ENCODE data around the gene FBXO9.

Gene FBXO9

GRCh38 chr6:53136000-53136609 lies 70.9 kb downstream of the FBXO9 start:
- DNase-seq (ENCODE audit: low read depth) = no peak

- no peak for DNase-seq (ENCODE audit: low read depth)
These were observed 74.7 kb downstream of the FBXO9 start for GRCh38 chr6:53139841-53140413.

- no peak for DNase-seq (ENCODE audit: low read depth)
These were observed 77.6 kb downstream of the FBXO9 start for GRCh38 chr6:53142810-53143209.

GRCh38 chr6:53143710-53144109 lies 78.5 kb downstream of the FBXO9 start:
- no peak for DNase-seq (ENCODE audit: low read depth)

- DNase-seq (ENCODE audit: low read depth) = no peak
These were observed 79.6 kb downstream of the FBXO9 start for GRCh38 chr6:53144802-53145201.

GRCh38 chr6:53148684-53149083 lies 83.5 kb downstream of the FBXO9 start, which contains the start of gene GCM1:
Gene GCM1, minus strand, starts transcription at chr6:53148841. Its CDS starts 3,209 bp downstream, at chr6:53145632.
- DNase-seq (ENCODE audit: low read depth) = no peak

All from stromal cell of bone marrow (primary cell).